PC-3 (cell line): ENCODE data around the gene UNC50.

Experiments used
- EZH2 ChIP-seq: fragments of 300-600 bp; sonication (generic); IDR thresholded peaks from one replicate; pipeline ENCODE4 v1.6.1; 2017; ENCODE audit warnings: antibody characterized with exemption, mild to moderate bottlenecking, low read length; ENCODE audit not compliant: unreplicated experiment
- EZH2phosphoT487 ChIP-seq: fragments of 300-600 bp; sonication (generic); IDR thresholded peaks from 2 replicates; pipeline ENCODE4 v1.6.1; 2018; ENCODE audit warnings: mild to moderate bottlenecking, antibody characterized with exemption, low read length, borderline replicate concordance
- TF ChIP-seq, protein P1 (sequence below): fragments of 300-600 bp; sonication (generic); conservative IDR thresholded peaks from 2 replicates; pipeline ENCODE4 v1.5.1; 2017; ENCODE audit warnings: antibody characterized with exemption, low read depth, mild to moderate bottlenecking, low read length

DNA sequence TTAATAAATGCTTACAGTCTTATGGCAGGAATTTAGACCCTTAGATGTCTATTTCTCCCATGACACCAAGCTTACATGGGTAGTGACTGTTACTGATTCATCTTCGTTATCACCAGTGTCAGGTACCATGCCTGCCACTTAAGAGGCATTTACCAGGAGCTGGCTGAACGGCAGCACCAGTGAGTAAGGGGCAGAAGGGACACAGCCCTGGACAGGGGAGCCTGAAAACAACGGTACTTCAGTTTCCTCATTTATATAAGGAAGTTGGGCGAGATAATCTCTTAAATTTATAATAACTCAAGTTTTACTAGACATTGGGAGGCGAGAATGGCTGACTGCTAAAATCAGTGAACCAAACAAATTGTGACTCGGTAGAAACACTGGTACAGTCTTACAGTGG is 1.3 kb upstream of the UNC50 start:
- TF ChIP-seq, protein P1, sequence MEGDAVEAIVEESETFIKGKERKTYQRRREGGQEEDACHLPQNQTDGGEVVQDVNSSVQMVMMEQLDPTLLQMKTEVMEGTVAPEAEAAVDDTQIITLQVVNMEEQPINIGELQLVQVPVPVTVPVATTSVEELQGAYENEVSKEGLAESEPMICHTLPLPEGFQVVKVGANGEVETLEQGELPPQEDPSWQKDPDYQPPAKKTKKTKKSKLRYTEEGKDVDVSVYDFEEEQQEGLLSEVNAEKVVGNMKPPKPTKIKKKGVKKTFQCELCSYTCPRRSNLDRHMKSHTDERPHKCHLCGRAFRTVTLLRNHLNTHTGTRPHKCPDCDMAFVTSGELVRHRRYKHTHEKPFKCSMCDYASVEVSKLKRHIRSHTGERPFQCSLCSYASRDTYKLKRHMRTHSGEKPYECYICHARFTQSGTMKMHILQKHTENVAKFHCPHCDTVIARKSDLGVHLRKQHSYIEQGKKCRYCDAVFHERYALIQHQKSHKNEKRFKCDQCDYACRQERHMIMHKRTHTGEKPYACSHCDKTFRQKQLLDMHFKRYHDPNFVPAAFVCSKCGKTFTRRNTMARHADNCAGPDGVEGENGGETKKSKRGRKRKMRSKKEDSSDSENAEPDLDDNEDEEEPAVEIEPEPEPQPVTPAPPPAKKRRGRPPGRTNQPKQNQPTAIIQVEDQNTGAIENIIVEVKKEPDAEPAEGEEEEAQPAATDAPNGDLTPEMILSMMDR: no peak
- no peak for TF ChIP-seq EZH2phosphoT487
- TF ChIP-seq EZH2: no peak
